Activated naive CD8-positive, alpha-beta T cell treated with anti-CD3 and anti-CD28 coated beads, Interleukin-2, amount 10 ng/mL, durations not matched to agents 7 days and 5 days (primary cell): Measurements from ENCODE around the gene KLHL9. TPM values are rescaled to one million over a fixed set of nuclear protein-coding genes. Genes with fewer than 3 reads are reported as not detected.
A peak's percentile ranks its signal among the peaks of the same experiment; 100 is the strongest.

Experiments
- ATAC-seq: fragments of 150-1000 bp; cut with Tn5 transposase; one replicate; pipeline ENCODE4 v1.10.0; 2021; ENCODE audit warnings: low read depth, moderate library complexity
- POLR2A ChIA-PET: fragments of 350-600 bp; sonication (Branson Sonifier 250); formaldehyde crosslinking; loops from one replicate; lab custom pipeline; 2021; ENCODE audit warnings: antibody characterized with exemption; lab: Charles Lee
- DNase-seq: peaks from one replicate; pipeline ENCODE4 v3.0.0; 2021
- H3K27ac Mint-ChIP-seq: one replicate; pipeline ENCODE4 v1.8.0; 2022; ENCODE audit warnings: mild to moderate bottlenecking, mixed read lengths
- H3K27me3 Mint-ChIP-seq: one replicate; pipeline ENCODE4 v1.8.0; 2022; ENCODE audit warnings: mild to moderate bottlenecking, moderate library complexity, mixed read lengths
- H3K36me3 Mint-ChIP-seq: one replicate; pipeline ENCODE4 v1.8.0; 2021; ENCODE audit warnings: mild to moderate bottlenecking, mixed read lengths
- H3K4me1 Mint-ChIP-seq: one replicate; pipeline ENCODE4 v1.8.0; 2021; ENCODE audit warnings: mixed read lengths
- H3K4me3 Mint-ChIP-seq: one replicate; pipeline ENCODE4 v1.8.0; 2022; ENCODE audit warnings: mild to moderate bottlenecking, moderate library complexity, mixed read lengths
- H3K9me3 Mint-ChIP-seq: one replicate; pipeline ENCODE4 v1.8.0; 2021; ENCODE audit warnings: mixed read lengths
- total RNA-seq, 2 experiments: library from RNA; stranded (reverse); gene quantifications; one replicate each; pipeline ENCODE4 v1.2.3, GENCODE V29; 2021

The KLHL9 gene
- total RNA-seq, 2 experiments from 2014 or later = 27.9 to 29.4 TPM

GRCh38 chr9:21333226-21333625 lies 2.0 kb downstream of the KLHL9 start:
- DNase-seq (no peak), ATAC-seq (no peak)
- Mint-ChIP-seq H3K27ac (no peak overlapping the region), H3K9me3 (peaks cover 2% of the 10 kb centered on the region), H3K27me3 (peaks cover 4% of the 10 kb centered on the region), H3K4me1 (peaks cover 42% of the 10 kb centered on the region), H3K36me3 (peaks cover 22% of the 10 kb centered on the region), H3K4me3 (peak overlapping the region; percentile 88)
- POLR2A ChIA-PET = interaction anchor here (1.6 to 2.2 kb wide), 2 partner anchors 9 to 24 kb away, joined by 5 to 8 read pairs; no protein-coding TSS in a partner anchor

DNA sequence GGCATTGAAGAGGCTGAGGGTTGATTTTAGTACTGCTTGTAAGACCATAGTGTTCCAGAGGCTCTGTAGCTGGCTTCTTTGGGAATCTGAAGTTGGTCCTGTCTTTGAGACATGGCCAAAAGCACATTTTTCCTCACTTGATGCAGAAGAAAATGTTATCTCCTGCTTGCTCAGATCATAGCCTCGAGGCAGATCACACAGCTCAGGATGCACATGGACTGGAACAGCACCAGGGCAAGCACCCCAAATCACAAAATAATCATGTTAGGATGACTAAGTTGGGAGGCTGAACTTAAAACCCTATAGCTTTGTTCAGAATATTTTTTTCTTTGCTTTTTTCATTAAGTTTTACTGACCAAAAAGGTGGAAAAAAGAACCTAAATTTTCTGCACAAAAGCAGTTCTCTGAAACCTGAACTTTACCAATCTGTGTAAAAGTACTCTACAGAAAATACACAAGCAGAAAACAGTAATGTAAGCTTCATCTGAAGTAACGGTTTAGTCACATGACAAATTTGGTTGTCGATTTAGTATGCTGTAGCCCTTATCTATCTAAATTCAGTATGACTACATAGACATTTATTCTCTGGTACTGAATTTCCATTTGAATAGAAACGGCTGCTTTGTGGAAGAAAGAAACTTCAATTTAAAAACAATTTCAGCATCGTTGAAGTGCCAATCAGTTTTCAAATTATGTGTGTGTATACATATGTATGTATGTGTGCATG lies 3.4 kb downstream of the KLHL9 start:
- POLR2A ChIA-PET = interaction anchor here (0.9 kb wide), 1 partner anchor 182 kb away, joined by 3 read pairs; no protein-coding TSS in a partner anchor
- peak overlapping the region; percentile 88 for H3K4me3 Mint-ChIP-seq

GRCh38 chr9:21326526-21327139 lies 8.6 kb downstream of the KLHL9 start:
- ATAC-seq (peak; percentile 66), DNase-seq (no peak)
- H3K27ac Mint-ChIP-seq = no peak overlapping the region
- H3K36me3 Mint-ChIP-seq = peaks cover 8% of the 10 kb centered on the region
- POLR2A ChIA-PET = interaction anchor here (0.6 to 1.2 kb wide), 3 partner anchors 8 to 119 kb away, joined by 3 to 4 read pairs (median 4); partner anchors contain the start of gene KLHL9
- H3K27me3 Mint-ChIP-seq = no peaks in the 10 kb centered on the region
- H3K9me3 Mint-ChIP-seq = no peaks in the 10 kb centered on the region
- no peak overlapping the region for H3K4me3 Mint-ChIP-seq
- H3K4me1 Mint-ChIP-seq = peaks cover 29% of the 10 kb centered on the region

More for the DNA sequence above, 3.4 kb downstream of the KLHL9 start:
- peaks cover 22% of the 10 kb centered on the region for H3K36me3 Mint-ChIP-seq
- ATAC-seq (no peak), DNase-seq (no peak)
- H3K27ac Mint-ChIP-seq = no peak overlapping the region
- H3K27me3 Mint-ChIP-seq = peaks cover 2% of the 10 kb centered on the region
- peaks cover 50% of the 10 kb centered on the region for H3K4me1 Mint-ChIP-seq
- peaks cover 2% of the 10 kb centered on the region for H3K9me3 Mint-ChIP-seq

GRCh38 chr9:21324047-21324446 lies 11.2 kb downstream of the KLHL9 start:
- DNase-seq = no peak
- no peak for ATAC-seq
- Mint-ChIP-seq H3K27ac (no peak overlapping the region), H3K4me1 (peaks cover 16% of the 10 kb centered on the region), H3K9me3 (no peaks in the 10 kb centered on the region), H3K36me3 (peaks cover 6% of the 10 kb centered on the region), H3K27me3 (no peaks in the 10 kb centered on the region), H3K4me3 (no peak overlapping the region)
- POLR2A ChIA-PET = interaction anchor here (1.7 kb wide), 1 partner anchor 10 kb away, joined by 5 read pairs; no protein-coding TSS in a partner anchor

DNA sequence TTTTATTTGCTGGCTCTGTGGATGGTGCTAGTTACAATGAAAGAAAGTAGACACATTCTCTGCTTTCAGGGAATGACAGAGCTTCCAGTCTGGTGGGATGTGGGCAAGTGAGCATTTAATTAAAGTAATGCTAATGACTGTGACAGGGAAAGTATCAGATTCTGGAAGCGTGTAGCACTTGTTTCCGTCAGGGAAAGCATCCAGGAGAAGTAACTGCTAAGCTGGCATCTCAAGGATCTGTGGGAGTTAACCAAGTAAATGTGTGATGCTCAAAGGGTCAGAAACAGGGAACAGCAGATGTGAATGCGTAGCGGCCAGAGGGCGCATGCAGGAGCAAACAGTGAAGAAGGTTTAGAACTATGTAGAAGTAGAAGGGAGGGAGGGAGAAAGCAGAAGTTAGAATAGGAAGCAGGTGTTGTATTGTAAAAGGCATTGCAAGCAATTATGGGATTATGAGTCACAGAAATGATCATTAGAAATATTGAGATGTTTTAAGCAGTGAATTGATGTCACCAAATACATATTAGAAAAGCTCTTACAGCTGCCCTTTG lies 12.2 kb downstream of the KLHL9 start:
- peaks cover 6% of the 10 kb centered on the region for H3K36me3 Mint-ChIP-seq
- DNase-seq (no peak), ATAC-seq (no peak)
- no peaks in the 10 kb centered on the region for H3K27me3 Mint-ChIP-seq
- H3K9me3 Mint-ChIP-seq = no peaks in the 10 kb centered on the region
- no peak overlapping the region for H3K4me3 Mint-ChIP-seq
- no peak overlapping the region for H3K27ac Mint-ChIP-seq
- POLR2A ChIA-PET = interaction anchor here (0.6 to 1.7 kb wide), 4 partner anchors 11 to 65 kb away, joined by 4 to 5 read pairs (median 5); partner anchors contain the start of gene KLHL9
- H3K4me1 Mint-ChIP-seq = peaks cover 18% of the 10 kb centered on the region

DNA sequence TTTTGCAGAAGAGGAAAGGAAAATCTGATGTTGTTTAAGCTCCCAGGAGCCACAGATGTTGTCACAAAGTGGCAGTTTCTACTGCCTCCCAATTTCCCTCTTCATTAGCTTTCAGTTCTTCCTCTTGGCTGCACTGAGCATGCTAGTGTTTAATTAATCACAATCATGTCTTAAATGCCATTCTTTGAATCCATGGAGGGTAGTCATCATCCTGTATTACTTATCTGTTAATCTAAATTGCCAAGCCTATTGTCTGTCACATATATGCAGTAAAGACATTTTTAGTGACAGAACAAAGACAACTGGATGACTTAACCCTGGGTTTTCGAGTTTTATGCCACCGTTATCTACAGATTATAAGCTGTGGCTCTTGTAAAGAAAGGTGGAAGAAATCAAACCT lies 14.7 kb downstream of the KLHL9 start:
- H3K4me3 Mint-ChIP-seq = no peak overlapping the region
- no peak overlapping the region for H3K27ac Mint-ChIP-seq
- DNase-seq (no peak), ATAC-seq (no peak)
- POLR2A ChIA-PET = no interaction called here
- no peaks in the 10 kb centered on the region for H3K9me3 Mint-ChIP-seq
- peaks cover 4% of the 10 kb centered on the region for H3K36me3 Mint-ChIP-seq
- H3K4me1 Mint-ChIP-seq = peaks cover 8% of the 10 kb centered on the region
- peaks cover 3% of the 10 kb centered on the region for H3K27me3 Mint-ChIP-seq

DNA sequence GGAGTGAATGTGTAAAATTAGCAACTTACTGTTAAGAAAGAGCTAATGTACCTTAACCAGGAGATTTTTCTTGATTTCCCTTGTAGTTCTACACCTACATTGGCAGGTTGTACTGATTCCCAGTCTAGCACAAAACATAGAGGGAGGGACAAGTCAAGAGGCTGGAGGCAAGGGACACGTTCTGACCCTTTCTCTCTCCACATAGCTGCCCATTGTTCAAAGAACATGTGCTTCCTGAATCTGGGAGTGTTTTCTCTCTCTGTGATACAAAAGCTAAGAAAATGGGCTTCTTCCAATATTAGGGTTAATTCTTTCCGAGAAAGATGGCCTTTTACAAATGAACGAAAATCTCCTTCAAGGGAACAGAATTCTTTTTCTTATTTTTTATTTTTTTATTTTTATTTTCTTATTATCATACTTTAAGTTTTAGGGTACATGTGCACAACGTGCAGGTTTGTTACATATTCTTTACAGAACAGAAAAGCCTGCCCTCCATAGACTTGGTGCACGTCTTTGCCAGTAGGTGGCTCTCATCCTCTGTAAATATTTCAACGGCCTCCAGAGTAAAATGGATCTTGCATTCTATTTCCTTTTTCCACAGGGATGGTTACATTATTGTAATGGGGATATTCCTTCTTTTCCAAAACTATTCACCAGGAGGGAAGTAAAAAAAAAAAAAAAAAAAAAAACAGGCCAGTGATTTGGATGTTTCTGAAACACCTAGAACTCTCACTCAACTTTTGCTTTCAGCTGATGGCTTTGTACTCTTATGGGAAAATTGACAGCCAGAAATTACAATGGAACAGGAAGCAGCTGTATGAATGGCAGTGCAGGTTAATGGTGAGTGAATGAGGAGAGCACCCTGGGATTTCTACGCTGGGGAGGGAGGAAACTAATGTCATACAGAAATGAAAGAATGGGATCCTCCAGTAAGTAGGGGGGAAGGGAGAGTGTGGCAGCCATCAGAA lies 17.0 kb downstream of the KLHL9 start:
- Mint-ChIP-seq H3K36me3 (peaks cover 4% of the 10 kb centered on the region), H3K27ac (no peak overlapping the region), H3K27me3 (peaks cover 13% of the 10 kb centered on the region), H3K4me1 (peaks cover 3% of the 10 kb centered on the region), H3K4me3 (no peak overlapping the region), H3K9me3 (no peaks in the 10 kb centered on the region)
- DNase-seq (no peak), ATAC-seq (peak; percentile 58)
- POLR2A ChIA-PET = no interaction called here

GRCh38 chr9:21316860-21317259 lies 18.3 kb downstream of the KLHL9 start:
- Mint-ChIP-seq H3K9me3 (no peaks in the 10 kb centered on the region), H3K36me3 (no peaks in the 10 kb centered on the region), H3K4me1 (peaks cover 3% of the 10 kb centered on the region), H3K27me3 (peaks cover 14% of the 10 kb centered on the region), H3K27ac (no peak overlapping the region), H3K4me3 (no peak overlapping the region)
- POLR2A ChIA-PET = no interaction called here
- no peak for ATAC-seq
- no peak for DNase-seq

DNA sequence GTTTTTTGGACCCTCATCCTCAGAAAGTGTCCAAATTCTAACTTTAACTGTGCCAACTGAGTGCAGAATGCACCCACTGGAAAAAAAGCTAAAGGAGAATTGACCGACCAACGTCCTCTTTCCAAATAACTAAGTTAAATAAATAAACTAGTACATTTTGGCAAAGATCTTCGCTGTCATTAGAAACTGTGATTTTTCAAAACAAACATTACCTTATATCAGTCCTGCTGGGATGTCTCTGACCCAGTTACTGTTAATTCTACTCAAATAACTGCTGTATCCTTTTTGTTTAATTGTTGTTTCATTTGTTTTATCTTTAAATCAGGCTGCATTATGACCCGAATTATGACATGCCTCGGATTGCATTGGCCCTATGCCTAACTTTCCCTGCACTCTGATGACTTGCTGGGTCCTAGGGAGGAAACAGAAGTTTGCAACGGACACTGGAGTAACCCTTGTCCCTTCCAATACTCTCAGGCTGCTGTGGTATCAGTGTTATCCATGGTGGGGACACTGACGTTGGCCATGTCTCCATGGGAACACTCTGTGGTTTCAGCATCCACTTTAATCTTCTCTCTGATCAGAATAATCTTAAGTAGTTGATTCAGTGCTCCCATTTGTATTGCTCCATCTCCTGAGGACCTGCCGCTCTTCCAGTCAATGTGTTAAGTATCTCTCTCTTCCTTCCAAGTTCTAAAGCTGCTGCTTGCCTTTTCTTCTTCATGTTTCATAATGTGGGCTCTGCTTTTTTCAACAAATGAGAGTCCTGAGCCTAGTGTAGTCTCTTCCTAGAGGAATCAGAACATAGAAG lies 19.0 kb downstream of the KLHL9 start:
- POLR2A ChIA-PET = no interaction called here
- no peaks in the 10 kb centered on the region for H3K36me3 Mint-ChIP-seq
- H3K9me3 Mint-ChIP-seq = no peaks in the 10 kb centered on the region
- H3K4me1 Mint-ChIP-seq = peaks cover 4% of the 10 kb centered on the region
- H3K27ac Mint-ChIP-seq = no peak overlapping the region
- DNase-seq (no peak), ATAC-seq (no peak)
- peaks cover 16% of the 10 kb centered on the region for H3K27me3 Mint-ChIP-seq
- no peak overlapping the region for H3K4me3 Mint-ChIP-seq

- Mint-ChIP-seq H3K27ac (no peak overlapping the region), H3K27me3 (peaks cover 26% of the 10 kb centered on the region), H3K4me3 (no peak overlapping the region), H3K9me3 (no peaks in the 10 kb centered on the region), H3K4me1 (peaks cover 4% of the 10 kb centered on the region), H3K36me3 (no peaks in the 10 kb centered on the region)
- POLR2A ChIA-PET = no interaction called here
- no peak for DNase-seq
- no peak for ATAC-seq
Observed at GRCh38 chr9:21314152-21314551, 21.1 kb downstream of the KLHL9 start.

GRCh38 chr9:21311889-21312288 lies 23.3 kb downstream of the KLHL9 start:
- Mint-ChIP-seq H3K27me3 (peaks cover 35% of the 10 kb centered on the region), H3K4me1 (peaks cover 1% of the 10 kb centered on the region), H3K9me3 (no peaks in the 10 kb centered on the region), H3K27ac (no peak overlapping the region), H3K4me3 (no peak overlapping the region), H3K36me3 (no peaks in the 10 kb centered on the region)
- DNase-seq = no peak
- POLR2A ChIA-PET = no interaction called here
- no peak for ATAC-seq

DNA sequence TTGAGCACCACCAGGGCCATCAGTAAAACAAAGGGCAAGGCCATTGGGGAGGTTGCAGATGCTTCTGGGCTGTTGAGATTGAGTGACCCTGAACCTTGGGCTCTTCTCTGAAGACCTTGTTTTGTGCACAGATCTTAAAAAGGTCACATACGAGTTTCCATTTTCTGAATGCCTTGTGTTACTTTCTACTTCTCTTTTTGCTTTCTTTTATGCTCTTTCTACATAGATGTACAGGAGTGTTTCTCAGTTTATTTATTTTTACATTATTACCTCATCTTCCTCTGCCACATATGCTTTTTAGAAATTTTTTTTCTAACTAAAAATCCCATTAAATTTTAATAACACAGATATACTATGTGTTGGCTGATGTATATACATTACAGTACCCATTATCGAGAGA lies 30.0 kb downstream of the KLHL9 start, which contains the start of gene IFNA5:
IFNA5 (minus strand) TSS at position 101 of the 400 bp plus-strand sequence; CDS start at position 44, 57 bp downstream.
- Mint-ChIP-seq H3K27me3 (peaks cover 51% of the 10 kb centered on the region), H3K4me3 (no peak within 1 kb of the TSS), H3K36me3 (no peaks in the 10 kb centered on the region), H3K4me1 (no peaks in the 10 kb centered on the region), H3K9me3 (no peaks in the 10 kb centered on the region), H3K27ac (no peak within 1 kb of the TSS)
- DNase-seq (no peak), ATAC-seq (no peak)
- POLR2A ChIA-PET = no interaction called here
